CD4-positive, alpha-beta T cell (primary cell): ENCODE measurements around the gene MAMSTR. TPM values are rescaled to one million over a fixed set of nuclear protein-coding genes. Genes with fewer than 3 reads are reported as not detected.
A peak's percentile ranks its signal among the peaks of the same experiment; 100 is the strongest.

Experiments
- ATAC-seq: fragments of 200-7000 bp; cut with Tn5 transposase; one replicate; pipeline ENCODE4 v1.10.0; 2022; ENCODE audit warnings: mild to moderate bottlenecking; ENCODE audit not compliant: poor library complexity
- CTCF ChIA-PET: fragments of 350-600 bp; sonication (Branson Sonifier 250); formaldehyde crosslinking; loops from one replicate; lab custom pipeline; 2021; ENCODE audit warnings: antibody characterized with exemption, inconsistent platforms; lab: Charles Lee
- POLR2A ChIA-PET: fragments of 350-600 bp; sonication (Branson Sonifier 250); formaldehyde crosslinking; loops from one replicate; lab custom pipeline; 2021; ENCODE audit warnings: antibody characterized with exemption, inconsistent platforms; lab: Charles Lee
- DNase-seq, 14 experiments: peaks; one replicate each; pipeline ENCODE4 v3.0.0-alpha.2; 2013 to 2020; ENCODE audit warnings: mixed read lengths in 2 of 14
- H3K27ac ChIP-seq, 2 donors: one replicate each; pipeline versions ENCODE4 v1.5.1 to v1.7.0; 2013; ENCODE audit warnings: low read length in 2 of 2, low read depth in 1 of 2, mild to moderate bottlenecking in 1 of 2
- H3K27me3 ChIP-seq, 2 experiments: 1 replicate in 1 of 2; 2 replicates in 1 of 2; pipeline versions ENCODE4 v1.6.1 to v1.7.0; 2013; ENCODE audit warnings: low read length in 2 of 2, control low read depth in 1 of 2, mild to moderate bottlenecking in 1 of 2, moderate library complexity in 1 of 2; ENCODE audit not compliant: insufficient read depth in 2 of 2, control insufficient read depth in 1 of 2
- H3K36me3 ChIP-seq: one replicate; pipeline ENCODE4 v1.6.1; 2013; ENCODE audit warnings: low read length, control low read depth; ENCODE audit not compliant: insufficient read depth
- H3K4me1 ChIP-seq: one replicate; pipeline ENCODE4 v1.6.1; 2013; ENCODE audit warnings: low read length, control low read depth; ENCODE audit not compliant: insufficient read depth
- H3K4me3 ChIP-seq: one replicate; pipeline ENCODE4 v1.5.1; 2013; ENCODE audit warnings: mild to moderate bottlenecking, low read length, moderate library complexity
- H3K9me3 ChIP-seq, 2 experiments: 1 replicate in 1 of 2; 2 replicates in 1 of 2; pipeline versions ENCODE4 v1.6.1 to v1.7.0; 2013; ENCODE audit warnings: low read length in 2 of 2, mild to moderate bottlenecking in 2 of 2, control low read depth in 1 of 2, moderate library complexity in 1 of 2; ENCODE audit not compliant: control insufficient read depth in 1 of 2, insufficient read depth in 1 of 2
- H3K27ac Mint-ChIP-seq: one replicate; pipeline ENCODE4 v1.8.0; 2020; ENCODE audit warnings: mixed read lengths
- H3K27me3 Mint-ChIP-seq: one replicate; pipeline ENCODE4 v1.8.0; 2021; ENCODE audit warnings: mixed read lengths
- H3K36me3 Mint-ChIP-seq: one replicate; pipeline ENCODE4 v1.8.0; 2021; ENCODE audit warnings: low read depth, mixed read lengths
- H3K4me1 Mint-ChIP-seq: one replicate; pipeline ENCODE4 v1.8.0; 2021; ENCODE audit warnings: low read depth, mixed read lengths
- H3K4me3 Mint-ChIP-seq: one replicate; pipeline ENCODE4 v1.8.0; 2020; ENCODE audit warnings: mild to moderate bottlenecking, mixed read lengths
- H3K9me3 Mint-ChIP-seq: one replicate; pipeline ENCODE4 v1.8.0; 2020; ENCODE audit warnings: mixed read lengths
- intact Hi-C, 2 experiments: fragments of 100-400 bp; cut with DNase I in 1 of 2; cut with micrococcal nuclease in 1 of 2; formaldehyde crosslinking; loops; one replicate each; pipeline versions ENCODE4 v1.15.1 to v1.9.0; 2023 to 2025; cut with DNase I, micrococcal nuclease
- total RNA-seq, 174 experiments: library from RNA in 2 of 174; stranded (reverse) in 2 of 174; gene quantifications; one replicate each; pipeline ENCODE4 v1.2.3 and lab custom pipeline; 2021 to 2026
- TF ChIP-seq, protein P1 (sequence below): fragments of 200-600 bp; IDR thresholded peaks from one replicate; pipeline ENCODE4 v1.8.0; 2022; ENCODE audit warnings: antibody characterized with exemption, mild to moderate bottlenecking

The MAMSTR gene
- total RNA-seq, 2 experiments from 2014 or later, result 0.47 to 0.50 TPM

DNA sequence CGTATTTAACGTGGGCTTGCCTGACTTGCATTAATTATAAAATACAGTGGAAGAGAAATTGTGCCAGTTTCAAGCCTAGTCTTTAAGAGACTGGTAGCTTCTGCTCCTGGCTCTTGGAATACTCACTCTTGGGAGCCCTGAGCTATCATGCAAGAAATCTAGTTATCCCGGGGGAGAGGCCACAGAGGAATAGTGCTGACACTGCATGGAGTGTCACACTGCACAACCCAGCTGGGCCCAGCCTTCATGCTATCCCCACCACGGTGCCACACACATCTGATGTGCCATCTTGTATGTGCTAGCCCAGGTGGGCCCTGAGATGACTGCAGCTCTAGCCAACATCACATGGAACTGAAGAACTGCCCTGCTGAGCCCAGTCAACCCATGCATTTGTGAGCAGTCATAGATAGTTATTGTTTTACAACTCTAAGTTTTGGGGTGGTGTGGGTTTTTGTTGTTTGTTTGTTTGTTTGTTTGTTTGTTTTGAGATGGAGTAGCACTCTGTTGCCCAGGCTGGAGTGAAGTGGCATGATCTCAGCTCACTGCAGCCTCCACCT is 8.3 kb downstream of the MAMSTR start:
- CTCF ChIA-PET, result interaction anchor here (1.4 to 3.2 kb wide), 2 partner anchors 14 to 28 kb away, joined by 3 to 14 read pairs; no protein-coding TSS in a partner anchor
- H3K27me3 ChIP-seq, result no peaks in the 10 kb centered on the region
- H3K4me3 Mint-ChIP-seq, result peak overlapping the region; percentile 39
- no peak overlapping the region for H3K4me3 ChIP-seq
- H3K27me3 Mint-ChIP-seq, result no peaks in the 10 kb centered on the region
- peaks cover 4% of the 10 kb centered on the region for H3K36me3 Mint-ChIP-seq
- ATAC-seq (no peak), DNase-seq (no peak)
- H3K9me3 ChIP-seq, result no peaks in the 10 kb centered on the region
- POLR2A ChIA-PET, result interaction anchor here (0.6 kb wide), 1 partner anchor 59 kb away, joined by 3 read pairs; no protein-coding TSS in a partner anchor
- no peaks in the 10 kb centered on the region for H3K36me3 ChIP-seq
- no peak overlapping the region for H3K27ac ChIP-seq
- no peaks in the 10 kb centered on the region for H3K9me3 Mint-ChIP-seq
- no peak overlapping the region for H3K27ac Mint-ChIP-seq
- peaks cover 25% of the 10 kb centered on the region for H3K4me1 ChIP-seq
- TF ChIP-seq, protein P1, sequence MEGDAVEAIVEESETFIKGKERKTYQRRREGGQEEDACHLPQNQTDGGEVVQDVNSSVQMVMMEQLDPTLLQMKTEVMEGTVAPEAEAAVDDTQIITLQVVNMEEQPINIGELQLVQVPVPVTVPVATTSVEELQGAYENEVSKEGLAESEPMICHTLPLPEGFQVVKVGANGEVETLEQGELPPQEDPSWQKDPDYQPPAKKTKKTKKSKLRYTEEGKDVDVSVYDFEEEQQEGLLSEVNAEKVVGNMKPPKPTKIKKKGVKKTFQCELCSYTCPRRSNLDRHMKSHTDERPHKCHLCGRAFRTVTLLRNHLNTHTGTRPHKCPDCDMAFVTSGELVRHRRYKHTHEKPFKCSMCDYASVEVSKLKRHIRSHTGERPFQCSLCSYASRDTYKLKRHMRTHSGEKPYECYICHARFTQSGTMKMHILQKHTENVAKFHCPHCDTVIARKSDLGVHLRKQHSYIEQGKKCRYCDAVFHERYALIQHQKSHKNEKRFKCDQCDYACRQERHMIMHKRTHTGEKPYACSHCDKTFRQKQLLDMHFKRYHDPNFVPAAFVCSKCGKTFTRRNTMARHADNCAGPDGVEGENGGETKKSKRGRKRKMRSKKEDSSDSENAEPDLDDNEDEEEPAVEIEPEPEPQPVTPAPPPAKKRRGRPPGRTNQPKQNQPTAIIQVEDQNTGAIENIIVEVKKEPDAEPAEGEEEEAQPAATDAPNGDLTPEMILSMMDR, result no peak
- intact Hi-C loops, result loop anchor here (5.0 to 10.0 kb wide), 3 partner anchors 34 to 206 kb away; no protein-coding TSS in a partner anchor
- peaks cover 21% of the 10 kb centered on the region for H3K4me1 Mint-ChIP-seq

DNA sequence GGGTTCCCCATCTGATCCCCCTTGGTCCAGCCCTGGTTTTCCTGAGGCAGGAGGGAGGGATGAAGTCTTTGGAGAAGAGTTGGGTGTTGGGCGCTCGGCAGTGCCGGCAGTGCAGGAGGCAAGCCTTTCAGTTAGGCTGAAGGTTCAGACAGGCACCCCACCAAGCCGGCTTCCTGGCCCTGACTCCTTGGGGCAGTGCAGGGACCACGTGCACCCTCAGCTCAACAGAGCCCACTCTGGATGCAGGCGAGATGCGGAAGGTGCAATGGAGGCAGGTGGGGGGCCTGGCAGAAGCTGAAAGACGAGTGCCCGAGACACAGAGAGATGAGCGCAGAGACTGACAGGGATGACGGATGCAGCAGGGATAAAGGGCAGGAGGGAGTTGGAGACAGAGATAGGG is 11.1 kb downstream of the MAMSTR start:
- Histone ChIP-seq H3K27me3 (no peaks in the 10 kb centered on the region), H3K9me3 (no peaks in the 10 kb centered on the region), H3K27ac (no peak overlapping the region), H3K4me3 (no peak overlapping the region), H3K36me3 (peaks cover 12% of the 10 kb centered on the region), H3K4me1 (peaks cover 10% of the 10 kb centered on the region)
- TF ChIP-seq, protein P1, result no peak
- peaks cover 7% of the 10 kb centered on the region for H3K4me1 Mint-ChIP-seq
- intact Hi-C loops, result no loop called here
- peaks cover 25% of the 10 kb centered on the region for H3K36me3 Mint-ChIP-seq
- no peak overlapping the region for H3K4me3 Mint-ChIP-seq
- H3K27ac Mint-ChIP-seq, result no peak overlapping the region
- no peak for DNase-seq
- no peaks in the 10 kb centered on the region for H3K9me3 Mint-ChIP-seq
- ChIA-PET CTCF (no interaction called here), POLR2A (no interaction called here)
- H3K27me3 Mint-ChIP-seq, result no peaks in the 10 kb centered on the region
- ATAC-seq, result no peak

DNA sequence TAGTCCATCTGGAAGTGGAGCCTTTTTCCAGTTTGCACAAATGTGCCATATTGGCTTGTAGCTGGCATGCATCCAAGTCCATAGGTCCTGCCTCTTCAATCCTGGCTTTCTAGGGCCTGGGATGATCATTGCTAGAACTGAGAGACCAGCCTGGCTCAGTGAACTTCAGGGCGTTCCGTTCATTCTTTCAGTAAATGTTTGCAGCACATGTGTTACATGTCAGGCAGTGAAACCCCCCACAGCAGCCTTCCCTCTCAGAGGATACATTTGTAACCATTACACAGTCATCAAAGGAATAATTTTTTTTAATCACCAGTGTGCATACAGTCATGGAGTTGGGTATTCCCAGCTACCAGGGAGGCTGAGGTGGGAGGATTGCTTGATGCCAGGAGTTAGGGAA is 14.1 kb downstream of the MAMSTR start:
- Histone ChIP-seq H3K27me3 (no peaks in the 10 kb centered on the region), H3K4me1 (no peaks in the 10 kb centered on the region), H3K27ac (no peak overlapping the region), H3K36me3 (peaks cover 13% of the 10 kb centered on the region), H3K4me3 (no peak overlapping the region), H3K9me3 (no peaks in the 10 kb centered on the region)
- ChIA-PET POLR2A (no interaction called here), CTCF (no interaction called here)
- H3K27ac Mint-ChIP-seq, result no peak overlapping the region
- intact Hi-C loops, result no loop called here
- no peaks in the 10 kb centered on the region for H3K9me3 Mint-ChIP-seq
- ATAC-seq (no peak), DNase-seq (no peak)
- H3K4me3 Mint-ChIP-seq, result no peak overlapping the region
- TF ChIP-seq, protein P1, result no peak
- H3K36me3 Mint-ChIP-seq, result peaks cover 39% of the 10 kb centered on the region
- no peaks in the 10 kb centered on the region for H3K27me3 Mint-ChIP-seq
- H3K4me1 Mint-ChIP-seq, result no peaks in the 10 kb centered on the region
